ENCODE results near the gene DBNDD1.

DNA sequence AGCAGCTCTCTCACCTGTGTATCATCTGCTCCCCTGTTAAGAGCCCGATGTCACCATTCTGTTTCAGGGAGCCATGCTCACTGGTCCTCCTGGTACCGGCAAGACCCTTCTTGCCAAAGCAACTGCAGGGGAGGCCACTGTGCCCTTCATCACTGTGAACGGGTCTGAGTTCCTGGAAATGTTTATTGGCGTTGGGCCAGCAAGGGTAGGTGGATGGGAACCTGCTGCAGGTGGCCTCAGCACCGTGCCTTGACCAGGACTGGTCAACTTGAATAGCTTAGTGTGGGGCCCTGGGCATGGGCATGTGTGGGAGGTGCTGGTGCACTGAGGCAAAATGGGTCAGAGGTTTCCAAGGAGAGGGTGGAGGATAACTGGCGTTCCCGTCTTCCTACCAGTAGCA lies 28.5 kb downstream of the DBNDD1 start:
- TF ChIP-seq EZH2phosphoT487 (IDR thresholded peaks at IDR 0.05; ENCODE audit: insufficient read depth, low read depth) (no peak), EZH2 (IDR thresholded peaks at IDR 0.05; ENCODE audit: insufficient read depth, poor library complexity, severe bottlenecking) (no peak)
